HCT116 (cell line): ENCODE measurements around the gene CYTL1. TPM values are rescaled to one million over a fixed set of nuclear protein-coding genes. Genes with fewer than 3 reads are reported as not detected.

Source experiments
- ATAC-seq: fragments of 200-7000 bp; cut with Tn5 transposase; 2 replicates; pipeline ENCODE4 v1.9.1; 2020; ENCODE audit warnings: mild to moderate bottlenecking, moderate library complexity
- BruUV-seq: library from RNA; stranded (reverse); fragments of 400-500 nt; replicated peaks from 2 replicates; lab custom pipeline; 2021; lab: Mats Ljungman, UMichigan
- CTCF ChIA-PET: fragments of 300-600 bp; sonication (Branson Sonifier 250); formaldehyde crosslinking; loops from one replicate; lab custom pipeline; 2021; ENCODE audit warnings: antibody characterized with exemption; lab: Charles Lee
- POLR2A ChIA-PET: fragments of 300-600, 350-600 bp; sonication (Branson Sonifier 250); formaldehyde crosslinking; loops from one replicate; lab custom pipeline; 2021; ENCODE audit warnings: antibody characterized with exemption; lab: Charles Lee
- RAD21 ChIA-PET, 2 experiments: fragments of 300-600 bp; sonication (Branson Sonifier 250); formaldehyde crosslinking; loops; one replicate each; lab custom pipeline; 2023; ENCODE audit warnings: low total read pairs in 2 of 2; ENCODE audit not compliant: uncharacterized antibody in 2 of 2, unreplicated experiment in 2 of 2, low non-redundant PET in 1 of 2; lab: Charles Lee
- DNase-seq: peaks from one replicate; pipeline ENCODE4 v3.0.0-alpha.2; 2010; ENCODE audit warnings: low read depth, low spot score
- H2AFZ ChIP-seq: fragments of 200-600 bp; shearing (Covaris generic), sonication (generic); 2 replicates; pipeline ENCODE4 v1.6.1; 2017; ENCODE audit warnings: low read depth, mixed run types, mixed read lengths, antibody characterized with exemption, low read length; ENCODE audit not compliant: poor library complexity, severe bottlenecking
- H3K27ac ChIP-seq: 2 replicates; pipeline ENCODE4 v1.5.1; 2012; ENCODE audit warnings: low read depth, low read length
- H3K27me3 ChIP-seq: fragments of 200-600 bp; sonication (generic); 2 replicates; pipeline ENCODE4 v1.6.1; 2016; ENCODE audit warnings: mixed run types, low read length, mixed read lengths; ENCODE audit not compliant: insufficient read depth
- H3K36me3 ChIP-seq, 2 experiments: fragments of 200-500 bp in 1 of 2; fragments of 200-600 bp in 1 of 2; sonication (Bioruptor generic) in 1 of 2; sonication (generic) in 1 of 2; 2 replicates each; pipeline versions ENCODE4 v1.5.1 to v1.6.1; 2014 to 2016; ENCODE audit warnings: low read length in 2 of 2, inconsistent platforms in 1 of 2, mixed read lengths in 1 of 2, mixed run types in 1 of 2; ENCODE audit not compliant: insufficient read depth in 2 of 2, control insufficient read depth in 1 of 2
- H3K4me1 ChIP-seq, 2 experiments: fragments of 200-600 bp in 1 of 2; sonication (generic) in 1 of 2; 2 replicates each; pipeline versions ENCODE4 v1.5.1 to v1.6.1; 2012 to 2017; ENCODE audit warnings: low read length in 2 of 2, inconsistent platforms in 1 of 2, mild to moderate bottlenecking in 1 of 2, mixed read lengths in 1 of 2, mixed run types in 1 of 2, moderate library complexity in 1 of 2; ENCODE audit not compliant: insufficient read depth in 2 of 2, control insufficient read depth in 1 of 2
- H3K4me2 ChIP-seq: fragments of 200-600 bp; sonication (generic); 2 replicates; pipeline ENCODE4 v1.6.1; 2017; ENCODE audit warnings: mixed run types, low read length, mixed read lengths
- H3K4me3 ChIP-seq, 2 experiments: fragments of 200-600 bp in 1 of 2; sonication (generic) in 1 of 2; replicated peaks in 1 of 2; 2 replicates each; pipeline ENCODE4 v1.5.1; 2011 to 2016; ENCODE audit warnings: low read length in 2 of 2, control low read depth in 1 of 2, low read depth in 1 of 2, mild to moderate bottlenecking in 1 of 2, mixed read lengths in 1 of 2, mixed run types in 1 of 2
- H3K79me2 ChIP-seq: fragments of 200-600 bp; sonication (generic); 2 replicates; pipeline ENCODE4 v1.6.1; 2017; ENCODE audit warnings: mild to moderate bottlenecking, mixed run types, low read length, moderate library complexity, mixed read lengths; ENCODE audit not compliant: insufficient read depth
- H3K9ac ChIP-seq: fragments of 200-600 bp; sonication (generic); 2 replicates; pipeline ENCODE4 v1.6.1; 2016; ENCODE audit warnings: low read length, mixed read lengths
- H3K9me2 ChIP-seq: fragments of 200-600 bp; sonication (generic), shearing (Covaris generic); 2 replicates; pipeline ENCODE4 v1.6.1; 2017; ENCODE audit warnings: mixed run types, mild to moderate bottlenecking, moderate library complexity; ENCODE audit not compliant: insufficient read depth
- H3K9me3 ChIP-seq, 2 experiments: fragments of 200-500 bp in 1 of 2; fragments of 200-600 bp in 1 of 2; sonication (Bioruptor generic) in 1 of 2; sonication (generic) in 1 of 2; 2 replicates each; pipeline ENCODE4 v1.6.1; 2014 to 2017; ENCODE audit warnings: low read length in 2 of 2, mixed read lengths in 2 of 2, inconsistent platforms in 1 of 2, low read depth in 1 of 2, mild to moderate bottlenecking in 1 of 2, mixed run types in 1 of 2, moderate library complexity in 1 of 2; ENCODE audit not compliant: control insufficient read depth in 1 of 2, insufficient read depth in 1 of 2
- H4K20me1 ChIP-seq: fragments of 200-600 bp; sonication (generic), shearing (Covaris generic); 2 replicates; pipeline ENCODE4 v1.6.1; 2017; ENCODE audit warnings: mixed run types, mild to moderate bottlenecking, moderate library complexity; ENCODE audit not compliant: insufficient read depth
- ATF3 ChIP-seq: IDR thresholded peaks from 2 replicates; pipeline ENCODE4 v1.6.1; 2012
- FOSL1 ChIP-seq: IDR thresholded peaks from 2 replicates; pipeline ENCODE4 v1.6.1; 2012; ENCODE audit warnings: low read depth
- JUND ChIP-seq: IDR thresholded peaks from 2 replicates; pipeline ENCODE4 v1.6.1; 2012
- MAX ChIP-seq: IDR thresholded peaks from 2 replicates; pipeline ENCODE4 v1.6.1; 2012
- POLR2A ChIP-seq: IDR thresholded peaks from 2 replicates; pipeline ENCODE4 v1.7.0; 2011; ENCODE audit warnings: borderline replicate concordance; ENCODE audit not compliant: insufficient read depth, insufficient read length; ENCODE audit errors: extremely low read depth
- RAD21 ChIP-seq: IDR thresholded peaks from 2 replicates; pipeline ENCODE4 v1.6.1; 2012; ENCODE audit warnings: low read depth, mild to moderate bottlenecking
- REST ChIP-seq: IDR thresholded peaks from 2 replicates; pipeline ENCODE4 v1.6.1; 2012; ENCODE audit warnings: low read depth
- YY1 ChIP-seq: IDR thresholded peaks from 2 replicates; pipeline ENCODE4 v1.6.1; 2011; ENCODE audit warnings: low read length, low read depth, moderate library complexity, mild to moderate bottlenecking; ENCODE audit not compliant: insufficient replicate concordance; ENCODE audit errors: extremely low read depth
- intact Hi-C: fragments of 100-400 bp; cut with micrococcal nuclease; formaldehyde crosslinking; loops from 2 replicates; pipeline ENCODE4 v1.10.0; 2022
- total RNA-seq: library from RNA; stranded (reverse); gene quantifications from one replicate; pipeline ENCODE4 v1.2.1, GENCODE V29; 2021; ENCODE audit not compliant: unreplicated experiment

The CYTL1 gene
- total RNA-seq, 1 experiment from 2014 or later = not detected

GRCh38 chr4:5033281-5033841 lies 14.1 kb upstream of the CYTL1 start:
- no peak overlapping the region for H3K4me2 ChIP-seq
- ChIA-PET CTCF (no interaction called here), POLR2A (no interaction called here), RAD21 (no interaction called here)
- H3K9me2 ChIP-seq = no peaks in the 10 kb centered on the region
- intact Hi-C loops = no loop called here
- H3K27ac ChIP-seq = no peak overlapping the region
- H3K9me3 ChIP-seq = no peaks in the 10 kb centered on the region
- TF ChIP-seq REST = no peak
- no peak for TF ChIP-seq FOSL1
- no peak for TF ChIP-seq ATF3
- no peak for TF ChIP-seq MAX
- no peak for TF ChIP-seq JUND
- TF ChIP-seq RAD21 = no peak
- no peak for TF ChIP-seq POLR2A
- no peak for TF ChIP-seq YY1
- ATAC-seq = no peak
- no peak overlapping the region for H3K4me3 ChIP-seq
- H4K20me1 ChIP-seq = no peaks in the 10 kb centered on the region
- DNase-seq = no peak
- H3K9ac ChIP-seq = no peak overlapping the region
- no peak overlapping the region for H2AFZ ChIP-seq
- no peaks in the 10 kb centered on the region for H3K79me2 ChIP-seq
- H3K27me3 ChIP-seq = peaks cover 16% of the 10 kb centered on the region; the same call in 1 of the 2 replicates
- peaks cover 3 to 10% of the 10 kb centered on the region in 2 experiments for H3K4me1 ChIP-seq
- BruUV-seq = no TSS peak
- no peaks in the 10 kb centered on the region for H3K36me3 ChIP-seq
